ENCODE measurements around the gene SIGLEC12. TPM values are rescaled to one million over a fixed set of nuclear protein-coding genes. Genes with fewer than 3 reads are reported as not detected.

Gene SIGLEC12
- total and polyA plus RNA-seq, 2 of the 13 experiments (the other 11 are each of a cell fraction or from before 2014, with no cell fraction given) = not detected

DNA sequence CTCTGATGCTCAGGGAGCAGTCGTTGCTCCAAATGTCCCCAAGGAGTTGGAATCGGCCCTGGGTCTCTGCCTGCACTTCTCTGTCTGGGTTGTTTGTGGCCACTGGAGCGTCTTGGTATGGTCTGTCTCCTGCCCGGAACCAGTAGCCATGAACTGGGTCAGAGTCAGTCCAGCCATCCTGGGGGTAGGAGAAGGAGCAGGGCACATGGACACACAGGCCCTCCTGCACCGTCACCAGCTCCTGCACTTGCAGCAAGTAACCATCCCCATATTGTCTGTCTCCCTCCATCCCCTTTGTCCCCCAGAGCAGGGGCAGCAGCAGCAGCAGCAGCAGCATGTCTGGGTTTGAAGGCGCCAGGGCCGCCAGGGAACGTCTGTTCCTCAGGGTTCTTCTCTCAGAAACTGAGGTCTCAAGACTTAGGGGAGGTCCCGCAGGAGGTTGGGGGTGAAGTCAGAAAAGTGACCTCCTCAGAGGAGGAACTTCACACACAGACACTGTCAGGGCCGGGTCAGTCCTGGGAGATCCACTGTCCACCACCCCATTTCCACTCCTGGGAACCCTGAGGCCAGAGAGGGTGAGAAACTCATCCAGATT lies 43.5 kb downstream of the SIGLEC12 start, which contains the start of gene SIGLEC8 (continued):
- TF ChIP-seq, protein P1, sequence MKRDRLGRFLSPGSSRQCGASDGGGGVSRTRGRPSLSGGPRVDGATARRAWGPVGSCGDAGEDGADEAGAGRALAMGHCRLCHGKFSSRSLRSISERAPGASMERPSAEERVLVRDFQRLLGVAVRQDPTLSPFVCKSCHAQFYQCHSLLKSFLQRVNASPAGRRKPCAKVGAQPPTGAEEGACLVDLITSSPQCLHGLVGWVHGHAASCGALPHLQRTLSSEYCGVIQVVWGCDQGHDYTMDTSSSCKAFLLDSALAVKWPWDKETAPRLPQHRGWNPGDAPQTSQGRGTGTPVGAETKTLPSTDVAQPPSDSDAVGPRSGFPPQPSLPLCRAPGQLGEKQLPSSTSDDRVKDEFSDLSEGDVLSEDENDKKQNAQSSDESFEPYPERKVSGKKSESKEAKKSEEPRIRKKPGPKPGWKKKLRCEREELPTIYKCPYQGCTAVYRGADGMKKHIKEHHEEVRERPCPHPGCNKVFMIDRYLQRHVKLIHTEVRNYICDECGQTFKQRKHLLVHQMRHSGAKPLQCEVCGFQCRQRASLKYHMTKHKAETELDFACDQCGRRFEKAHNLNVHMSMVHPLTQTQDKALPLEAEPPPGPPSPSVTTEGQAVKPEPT (CRISPR knock-in tag; IDR thresholded peaks at IDR 0.05; ENCODE audit: low read depth) = no peak
- TF ChIP-seq KDM3A (CRISPR knock-in tag; IDR thresholded peaks at IDR 0.05; ENCODE audit: low read depth) (no peak), ARHGAP35 (CRISPR knock-in tag; IDR thresholded peaks at IDR 0.05; ENCODE audit: borderline replicate concordance) (no peak), ZBTB7A (CRISPR knock-in tag; IDR thresholded peaks at IDR 0.05) (no peak), ZMAT3 (CRISPR knock-in tag; conservative IDR thresholded peaks at IDR 0.05) (no peak), SRSF4 (IDR thresholded peaks at IDR 0.05; ENCODE audit: low read depth, low read length, poor library complexity, severe bottlenecking) (no peak), ZNF614 (CRISPR knock-in tag; IDR thresholded peaks at IDR 0.05; ENCODE audit: borderline replicate concordance) (no peak)
- TF ChIP-seq, protein P2, sequence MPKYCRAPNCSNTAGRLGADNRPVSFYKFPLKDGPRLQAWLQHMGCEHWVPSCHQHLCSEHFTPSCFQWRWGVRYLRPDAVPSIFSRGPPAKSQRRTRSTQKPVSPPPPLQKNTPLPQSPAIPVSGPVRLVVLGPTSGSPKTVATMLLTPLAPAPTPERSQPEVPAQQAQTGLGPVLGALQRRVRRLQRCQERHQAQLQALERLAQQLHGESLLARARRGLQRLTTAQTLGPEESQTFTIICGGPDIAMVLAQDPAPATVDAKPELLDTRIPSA (CRISPR knock-in tag; IDR thresholded peaks at IDR 0.05; ENCODE audit: borderline replicate concordance) = no peak

DNA sequence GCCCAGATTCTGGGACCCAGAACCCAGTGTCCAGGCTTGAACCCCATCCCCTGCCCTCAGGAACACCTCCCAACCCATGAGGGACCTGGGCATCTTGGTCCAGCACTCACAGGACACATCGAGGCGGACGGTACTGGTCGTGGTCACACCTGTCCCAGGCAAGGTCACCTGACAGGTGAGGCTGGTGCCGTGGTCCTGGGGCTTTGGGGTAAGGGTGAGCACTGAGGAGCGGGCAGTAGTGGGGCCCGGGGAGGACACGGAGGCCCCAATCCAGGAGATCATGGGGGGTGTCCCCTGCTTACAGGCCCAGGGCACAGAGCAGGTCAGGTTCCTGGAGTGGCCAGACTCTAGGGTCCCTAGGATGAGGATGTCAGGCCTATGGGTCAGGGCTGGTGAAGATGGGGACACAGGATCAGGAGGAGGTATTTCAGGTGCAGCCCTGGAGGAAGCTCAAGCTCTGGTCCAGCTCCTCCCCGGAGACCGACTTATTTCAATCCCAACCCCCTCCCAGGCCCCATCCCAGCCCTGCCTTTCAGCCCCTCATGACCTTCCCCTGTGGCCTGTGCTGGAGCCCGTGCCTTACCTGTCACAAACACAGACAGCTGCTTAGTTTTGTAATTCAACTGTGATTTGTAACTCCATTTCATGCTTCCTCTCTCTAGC lies 44.1 kb downstream of the SIGLEC12 start:
- DNase-seq (ENCODE audit: low spot score) (no peak), ATAC-seq (no peak), FAIRE-seq (no peak)
- BruUV-seq (replicated peaks) = no TSS peak
- H4K20me1 ChIP-seq (ENCODE audit: insufficient read depth, low read length) = no peaks in the 10 kb centered on the region
- H2AFZ ChIP-seq (ENCODE audit: low read length) = no peak overlapping the region
- WGBS (ENCODE audit: low lambda C conversion rate) = 0% methylated on average over 1 of the region's 11 CpGs
- no peak overlapping the region for H3K27ac ChIP-seq (ENCODE audit: extremely low read length, insufficient read depth, low read length)
- peaks cover 18% of the 10 kb centered on the region; the same call in 1 of the 2 replicates for H3K4me1 ChIP-seq (ENCODE audit: insufficient read depth, low read length)
- no peaks in the 10 kb centered on the region for H3K9me3 ChIP-seq (ENCODE audit: low read length)
- H3K4me3 ChIP-seq (replicated peaks in 1 of 3; ENCODE audit: insufficient read depth in 1 of 3, low read depth in 2 of 3, low read length in 3 of 3) = no peak overlapping the region
- no peak overlapping the region for H3K9ac ChIP-seq (ENCODE audit: insufficient read depth, low read depth, low read length)
- POLR2A ChIA-PET = no interaction called here
- no peaks in the 10 kb centered on the region for H3K36me3 ChIP-seq (replicated peaks in 1 of 2; ENCODE audit: control insufficient read depth in 1 of 2, insufficient read depth in 2 of 2, low read length in 2 of 2)
- intact Hi-C loops (cut with micrococcal nuclease; ENCODE audit: unreplicated experiment) (no loop called here), in situ Hi-C loops (cut with HindIII; ENCODE audit: extremely low pct_ligation_motif_present, low pct_unique_long_range_greater_than_20kb) (no loop called here)
- H3K79me2 ChIP-seq (ENCODE audit: insufficient read depth, low read length) = no peaks in the 10 kb centered on the region
- CTCF ChIA-PET (ENCODE audit: low intra/inter-chr PET ratio, low total read pairs) = no interaction called here
- H3K4me2 ChIP-seq (ENCODE audit: low read depth, low read length) = no peak overlapping the region
- H3K27me3 ChIP-seq (ENCODE audit: control insufficient read depth in 1 of 2, insufficient read depth in 2 of 2, low read length in 2 of 2) = peaks cover 10 to 48% of the 10 kb centered on the region in 2 experiments; a peak in 4 of 5 replicates
- TF ChIP-seq, protein P3, sequence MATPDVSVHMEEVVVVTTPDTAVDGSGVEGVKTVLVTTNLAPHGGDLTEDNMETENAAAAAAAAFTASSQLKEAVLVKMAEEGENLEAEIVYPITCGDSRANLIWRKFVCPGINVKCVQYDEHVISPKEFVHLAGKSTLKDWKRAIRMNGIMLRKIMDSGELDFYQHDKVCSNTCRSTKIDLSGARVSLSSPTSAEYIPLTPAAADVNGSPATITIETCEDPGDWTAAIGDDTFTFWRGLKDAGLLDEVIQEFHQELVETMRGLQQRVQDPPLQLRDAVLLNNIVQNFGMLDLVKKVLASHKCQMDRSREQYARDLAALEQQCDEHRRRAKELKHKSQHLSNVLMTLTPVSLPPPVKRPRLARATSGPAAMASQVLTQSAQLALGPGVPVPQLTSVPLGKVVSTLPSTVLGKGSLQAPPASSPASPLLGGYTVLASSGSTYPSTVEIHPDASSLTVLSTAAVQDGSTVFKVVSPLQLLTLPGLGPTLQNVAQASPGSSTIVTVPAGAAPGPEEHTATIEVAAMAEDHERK (CRISPR knock-in tag; IDR thresholded peaks at IDR 0.05; ENCODE audit: low read depth) = no peak
- no peak for TF ChIP-seq BCL6 (CRISPR knock-in tag; IDR thresholded peaks at IDR 0.05)

Data from HepG2 (cell line).